HCT116 (cell line): ENCODE measurements around the gene ZNF787.

ENCODE experiments used
- EZH2 ChIP-seq: fragments of 200-600 bp; sonication (generic); IDR thresholded peaks from 2 replicates; pipeline ENCODE4 v1.6.1; 2017; ENCODE audit warnings: antibody characterized with exemption, mixed run types
- EZH2phosphoT487 ChIP-seq: fragments of 200-600 bp; IDR thresholded peaks from 2 replicates; pipeline ENCODE4 v1.6.1; 2018; ENCODE audit warnings: antibody characterized with exemption, borderline replicate concordance
- JUND ChIP-seq: IDR thresholded peaks from 2 replicates; pipeline ENCODE4 v1.6.1; 2012
- POLR2AphosphoS5 ChIP-seq: IDR thresholded peaks from 2 replicates; pipeline ENCODE4 v1.6.1; 2011; ENCODE audit warnings: mild to moderate bottlenecking, low read depth, low read length, moderate library complexity
- RAD21 ChIP-seq: IDR thresholded peaks from 2 replicates; pipeline ENCODE4 v1.6.1; 2012; ENCODE audit warnings: low read depth, mild to moderate bottlenecking
- TCF7L2 ChIP-seq: IDR thresholded peaks from 2 replicates; pipeline ENCODE4 v1.7.0; 2011; ENCODE audit warnings: borderline replicate concordance, inconsistent platforms; ENCODE audit not compliant: insufficient read depth, insufficient read length; ENCODE audit errors: extremely low read depth
- YY1 ChIP-seq: IDR thresholded peaks from 2 replicates; pipeline ENCODE4 v1.6.1; 2011; ENCODE audit warnings: low read length, low read depth, moderate library complexity, mild to moderate bottlenecking; ENCODE audit not compliant: insufficient replicate concordance; ENCODE audit errors: extremely low read depth
- TF ChIP-seq, protein P1 (sequence below), 3 experiments: fragments of 200-600 bp in 1 of 3; sonication (generic) in 1 of 3; IDR thresholded peaks in 2 of 3; conservative IDR thresholded peaks in 1 of 3; 2 replicates each; pipeline ENCODE4 v1.5.1; 2012 to 2017; ENCODE audit warnings: low read depth in 2 of 3, low read length in 2 of 3, antibody characterized with exemption in 1 of 3, borderline replicate concordance in 1 of 3, control low read depth in 1 of 3, mild to moderate bottlenecking in 1 of 3, mixed read lengths in 1 of 3, mixed run types in 1 of 3, moderate library complexity in 1 of 3; ENCODE audit not compliant: insufficient read depth in 1 of 3
- TF ChIP-seq, protein P2 (sequence below): IDR thresholded peaks from 2 replicates; pipeline ENCODE4 v1.6.1; 2012

DNA sequence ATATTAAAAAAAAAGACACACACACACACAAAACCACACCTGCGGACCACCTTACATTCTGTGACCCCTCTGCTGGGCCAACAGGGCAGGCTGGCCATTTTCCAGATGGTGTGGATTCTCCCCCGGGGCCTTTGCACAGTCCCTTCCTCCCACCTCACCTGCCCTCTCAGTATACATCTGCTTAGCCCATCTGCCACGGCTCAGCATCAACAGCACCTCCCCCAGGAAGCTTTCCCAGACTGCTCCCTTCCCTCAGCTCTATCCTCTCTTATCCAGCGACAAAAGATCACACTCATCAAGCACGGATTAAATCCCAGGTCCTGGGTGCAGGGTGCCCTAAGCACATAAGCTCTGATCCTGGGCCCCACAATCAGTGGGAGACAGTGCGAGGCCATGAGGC lies 4.5 kb downstream of the ZNF787 start:
- TF ChIP-seq, protein P1, sequence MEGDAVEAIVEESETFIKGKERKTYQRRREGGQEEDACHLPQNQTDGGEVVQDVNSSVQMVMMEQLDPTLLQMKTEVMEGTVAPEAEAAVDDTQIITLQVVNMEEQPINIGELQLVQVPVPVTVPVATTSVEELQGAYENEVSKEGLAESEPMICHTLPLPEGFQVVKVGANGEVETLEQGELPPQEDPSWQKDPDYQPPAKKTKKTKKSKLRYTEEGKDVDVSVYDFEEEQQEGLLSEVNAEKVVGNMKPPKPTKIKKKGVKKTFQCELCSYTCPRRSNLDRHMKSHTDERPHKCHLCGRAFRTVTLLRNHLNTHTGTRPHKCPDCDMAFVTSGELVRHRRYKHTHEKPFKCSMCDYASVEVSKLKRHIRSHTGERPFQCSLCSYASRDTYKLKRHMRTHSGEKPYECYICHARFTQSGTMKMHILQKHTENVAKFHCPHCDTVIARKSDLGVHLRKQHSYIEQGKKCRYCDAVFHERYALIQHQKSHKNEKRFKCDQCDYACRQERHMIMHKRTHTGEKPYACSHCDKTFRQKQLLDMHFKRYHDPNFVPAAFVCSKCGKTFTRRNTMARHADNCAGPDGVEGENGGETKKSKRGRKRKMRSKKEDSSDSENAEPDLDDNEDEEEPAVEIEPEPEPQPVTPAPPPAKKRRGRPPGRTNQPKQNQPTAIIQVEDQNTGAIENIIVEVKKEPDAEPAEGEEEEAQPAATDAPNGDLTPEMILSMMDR (IDR thresholded peaks at IDR 0.05 in 2 of 3, conservative IDR thresholded peaks at IDR 0.05 in 1 of 3; ENCODE audit: borderline replicate concordance in 1 of 3, insufficient read depth in 1 of 3, low read depth in 2 of 3, low read length in 2 of 3) = no peak
- TF ChIP-seq EZH2 (no peak), POLR2AphosphoS5 (no peak), TCF7L2 (no peak), EZH2phosphoT487 (no peak), YY1 (no peak), JUND (no peak), RAD21 (no peak)
- TF ChIP-seq, protein P2, sequence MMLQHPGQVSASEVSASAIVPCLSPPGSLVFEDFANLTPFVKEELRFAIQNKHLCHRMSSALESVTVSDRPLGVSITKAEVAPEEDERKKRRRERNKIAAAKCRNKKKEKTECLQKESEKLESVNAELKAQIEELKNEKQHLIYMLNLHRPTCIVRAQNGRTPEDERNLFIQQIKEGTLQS = no peak
